HepG2 (cell line): ENCODE measurements around the gene MAP4K3. TPM values are rescaled to one million over a fixed set of nuclear protein-coding genes. Genes with fewer than 3 reads are reported as not detected.

ENCODE experiments used
- ATAC-seq: fragments of 200-7000 bp; cut with Tn5 transposase; 3 replicates; pipeline ENCODE4 v1.9.1; 2020; ENCODE audit warnings: mild to moderate bottlenecking, moderate library complexity
- BruUV-seq: library from RNA; stranded (reverse); fragments of 400-500 nt; replicated peaks from 2 replicates; lab custom pipeline; 2021; lab: Mats Ljungman, UMichigan
- CTCF ChIA-PET: fragments of 300-600 bp; formaldehyde crosslinking; extraction: SDS; loops from one replicate; lab custom pipeline; 2021; ENCODE audit warnings: low total read pairs, inconsistent platforms, low intra/inter-chr PET ratio; lab: Yijun Ruan, JAX
- POLR2A ChIA-PET: fragments of 350-600 bp; sonication (Branson Sonifier 250); formaldehyde crosslinking; loops from one replicate; lab custom pipeline; 2020; ENCODE audit warnings: antibody characterized with exemption, inconsistent platforms; lab: Yijun Ruan, JAX
- DNase-seq: peaks from one replicate; pipeline ENCODE4 v3.0.0-alpha.2; 2015; ENCODE audit warnings: low spot score
- FAIRE-seq: peaks from 3 replicates; lab custom pipeline; 2011; peaks lifted over from hg19 to GRCh38; lab: Jason Lieb, UNC
- H2AFZ ChIP-seq: one replicate; pipeline ENCODE4 v1.6.1; 2011; ENCODE audit warnings: low read length, inconsistent platforms
- H3K27ac ChIP-seq: fragments of 300-600 bp; 3 replicates; pipeline ENCODE4 v1.8.0; 2011; ENCODE audit warnings: mixed run types, mild to moderate bottlenecking, mixed read lengths, low read length, inconsistent platforms; ENCODE audit not compliant: insufficient read depth; ENCODE audit errors: extremely low read length
- H3K27me3 ChIP-seq, 2 experiments: fragments of 200-600 bp in 1 of 2; 2 replicates in 1 of 2; 3 replicates in 1 of 2; pipeline versions ENCODE4 v1.6.0 to v1.8.0; 2011; ENCODE audit warnings: low read length in 2 of 2, mild to moderate bottlenecking in 2 of 2, moderate library complexity in 2 of 2, inconsistent platforms in 1 of 2; ENCODE audit not compliant: insufficient read depth in 2 of 2, control insufficient read depth in 1 of 2
- H3K36me3 ChIP-seq, 2 experiments: fragments of 200-600 bp in 1 of 2; replicated peaks in 1 of 2; 2 replicates in 1 of 2; 3 replicates in 1 of 2; pipeline versions ENCODE4 v1.5.1 to v1.8.0; 2011; ENCODE audit warnings: low read length in 2 of 2, inconsistent platforms in 1 of 2; ENCODE audit not compliant: insufficient read depth in 2 of 2, control insufficient read depth in 1 of 2
- H3K4me1 ChIP-seq: 2 replicates; pipeline ENCODE4 v1.5.1; 2012; ENCODE audit warnings: low read length, inconsistent platforms; ENCODE audit not compliant: insufficient read depth
- H3K4me2 ChIP-seq: 2 replicates; pipeline ENCODE4 v1.6.0; 2011; ENCODE audit warnings: low read depth, low read length, inconsistent platforms
- H3K4me3 ChIP-seq, 3 experiments: fragments of 200-600 bp in 1 of 3; sonication (generic), shearing (Covaris generic) in 1 of 3; replicated peaks in 1 of 3; 2 replicates each; pipeline ENCODE4 v1.5.1; 2011 to 2016; ENCODE audit warnings: low read length in 3 of 3, inconsistent platforms in 2 of 3, low read depth in 2 of 3, mild to moderate bottlenecking in 2 of 3, control low read depth in 1 of 3, mixed read lengths in 1 of 3; ENCODE audit not compliant: insufficient read depth in 1 of 3
- H3K79me2 ChIP-seq: one replicate; pipeline ENCODE4 v1.6.1; 2011; ENCODE audit warnings: low read length, inconsistent platforms; ENCODE audit not compliant: insufficient read depth
- H3K9ac ChIP-seq: 2 replicates; pipeline ENCODE4 v1.6.0; 2011; ENCODE audit warnings: mild to moderate bottlenecking, low read depth, low read length, inconsistent platforms; ENCODE audit not compliant: insufficient read depth
- H3K9me3 ChIP-seq: 2 replicates; pipeline ENCODE4 v1.5.1; 2012; ENCODE audit warnings: mild to moderate bottlenecking, low read length
- H4K20me1 ChIP-seq: 2 replicates; pipeline ENCODE4 v1.6.0; 2011; ENCODE audit warnings: inconsistent platforms, mild to moderate bottlenecking, low read length, moderate library complexity; ENCODE audit not compliant: insufficient read depth
- ARID5B ChIP-seq: IDR thresholded peaks from 2 replicates; pipeline ENCODE4 v1.4.0; 2020; ENCODE audit warnings: mild to moderate bottlenecking, missing genetic modification reagents
- ATF3 ChIP-seq: sonication (generic); formaldehyde crosslinking; IDR thresholded peaks from 2 replicates; pipeline ENCODE4 v1.4.0; 2020; ENCODE audit warnings: missing genetic modification reagents
- ELF1 ChIP-seq: sonication (generic); formaldehyde crosslinking; IDR thresholded peaks from 2 replicates; pipeline ENCODE4 v1.4.0; 2020; ENCODE audit warnings: missing genetic modification reagents
- ELF4 ChIP-seq: sonication (generic); formaldehyde crosslinking; IDR thresholded peaks from 2 replicates; pipeline ENCODE4 v1.5.0; 2020; ENCODE audit warnings: missing genetic modification reagents, mild to moderate bottlenecking, moderate library complexity, borderline replicate concordance
- HNRNPH1 ChIP-seq: fragments of 200-400 bp; formaldehyde crosslinking; optimal IDR thresholded peaks from 2 replicates; pipeline ENCODE3; 2017; ENCODE audit warnings: mild to moderate bottlenecking, low read depth, low read length
- KAT8 ChIP-seq: IDR thresholded peaks from 2 replicates; pipeline ENCODE4 v1.6.1; 2016; ENCODE audit warnings: missing genetic modification reagents, missing compliant biosample characterization
- MTF1 ChIP-seq: sonication (generic); formaldehyde crosslinking; IDR thresholded peaks from 2 replicates; pipeline ENCODE4 v1.5.0; 2020; ENCODE audit warnings: missing genetic modification reagents
- PCBP2 ChIP-seq: fragments of 200-400 bp; formaldehyde crosslinking; optimal IDR thresholded peaks from 2 replicates; pipeline ENCODE3; 2018; ENCODE audit warnings: low read length, low read depth; ENCODE audit not compliant: poor library complexity, severe bottlenecking
- SAP130 ChIP-seq: IDR thresholded peaks from 2 replicates; pipeline ENCODE4 v1.6.1; 2016; ENCODE audit warnings: low read depth
- ZEB1 ChIP-seq: IDR thresholded peaks from 2 replicates; pipeline ENCODE4 v1.6.1; 2012; ENCODE audit warnings: mild to moderate bottlenecking, low read depth, inconsistent platforms; ENCODE audit not compliant: insufficient replicate concordance
- ZMAT3 ChIP-seq: sonication (generic); formaldehyde crosslinking; conservative IDR thresholded peaks from 2 replicates; pipeline ENCODE4 v1.7.0; 2021; ENCODE audit warnings: missing genetic modification reagents
- WGBS: methylation state at CpG from one replicate; pipeline ENCODE4 v1.1.6; 2017; ENCODE audit warnings: low lambda C conversion rate; 5-methylcytosine and 5-hydroxymethylcytosine counted together
- in situ Hi-C: cut with HindIII; loops from 2 replicates; pipeline ENCODE4 v1.10.0; 2017; ENCODE audit warnings: low pct_unique_long_range_greater_than_20kb; ENCODE audit not compliant: extremely low pct_ligation_motif_present
- intact Hi-C: fragments of 100-400 bp; cut with micrococcal nuclease; formaldehyde crosslinking; loops from one replicate; pipeline ENCODE4 v1.10.0; 2022; ENCODE audit not compliant: unreplicated experiment
- polyA plus RNA-seq, 8 experiments: library from polyadenylated mRNA; depleted of rRNA in 3 of 8; stranded (reverse) in 7 of 8; unstranded in 1 of 8; fragments of >200 nt; fragmentation: Illumina TruSeq in 4 of 8; extraction: Trizol in 4 of 8; gene quantifications; 2 replicates each; pipeline versions ENCODE4 v1.2.1 to v1.2.3, GENCODE V29; 2011 to 2016; ENCODE audit warnings: low read depth in 4 of 8, missing spikeins in 1 of 8, mixed read lengths in 1 of 8; ENCODE audit not compliant: insufficient read depth in 1 of 8
- total RNA-seq, 5 experiments: library from RNA; depleted of rRNA; stranded (reverse); fragments of >200 nt; fragmentation: Illumina TruSeq; extraction: Trizol; gene quantifications; 2 replicates each; pipeline ENCODE4 v1.2.3, GENCODE V29; 2016; ENCODE audit warnings: low read depth in 1 of 5
- TF ChIP-seq, protein P1 (sequence below): sonication (generic); formaldehyde crosslinking; IDR thresholded peaks from 2 replicates; pipeline ENCODE4 v1.9.0; 2021; ENCODE audit warnings: mild to moderate bottlenecking, missing genetic modification reagents

Gene MAP4K3
- total and polyA plus RNA-seq, 2 of the 13 experiments (the other 11 are each of a cell fraction or from before 2014, with no cell fraction given), result 45.9 to 53.2 TPM

GRCh38 chr2:39433586-39434195 is 3.4 kb downstream of the MAP4K3 start (continued):
- TF ChIP-seq, protein P1, sequence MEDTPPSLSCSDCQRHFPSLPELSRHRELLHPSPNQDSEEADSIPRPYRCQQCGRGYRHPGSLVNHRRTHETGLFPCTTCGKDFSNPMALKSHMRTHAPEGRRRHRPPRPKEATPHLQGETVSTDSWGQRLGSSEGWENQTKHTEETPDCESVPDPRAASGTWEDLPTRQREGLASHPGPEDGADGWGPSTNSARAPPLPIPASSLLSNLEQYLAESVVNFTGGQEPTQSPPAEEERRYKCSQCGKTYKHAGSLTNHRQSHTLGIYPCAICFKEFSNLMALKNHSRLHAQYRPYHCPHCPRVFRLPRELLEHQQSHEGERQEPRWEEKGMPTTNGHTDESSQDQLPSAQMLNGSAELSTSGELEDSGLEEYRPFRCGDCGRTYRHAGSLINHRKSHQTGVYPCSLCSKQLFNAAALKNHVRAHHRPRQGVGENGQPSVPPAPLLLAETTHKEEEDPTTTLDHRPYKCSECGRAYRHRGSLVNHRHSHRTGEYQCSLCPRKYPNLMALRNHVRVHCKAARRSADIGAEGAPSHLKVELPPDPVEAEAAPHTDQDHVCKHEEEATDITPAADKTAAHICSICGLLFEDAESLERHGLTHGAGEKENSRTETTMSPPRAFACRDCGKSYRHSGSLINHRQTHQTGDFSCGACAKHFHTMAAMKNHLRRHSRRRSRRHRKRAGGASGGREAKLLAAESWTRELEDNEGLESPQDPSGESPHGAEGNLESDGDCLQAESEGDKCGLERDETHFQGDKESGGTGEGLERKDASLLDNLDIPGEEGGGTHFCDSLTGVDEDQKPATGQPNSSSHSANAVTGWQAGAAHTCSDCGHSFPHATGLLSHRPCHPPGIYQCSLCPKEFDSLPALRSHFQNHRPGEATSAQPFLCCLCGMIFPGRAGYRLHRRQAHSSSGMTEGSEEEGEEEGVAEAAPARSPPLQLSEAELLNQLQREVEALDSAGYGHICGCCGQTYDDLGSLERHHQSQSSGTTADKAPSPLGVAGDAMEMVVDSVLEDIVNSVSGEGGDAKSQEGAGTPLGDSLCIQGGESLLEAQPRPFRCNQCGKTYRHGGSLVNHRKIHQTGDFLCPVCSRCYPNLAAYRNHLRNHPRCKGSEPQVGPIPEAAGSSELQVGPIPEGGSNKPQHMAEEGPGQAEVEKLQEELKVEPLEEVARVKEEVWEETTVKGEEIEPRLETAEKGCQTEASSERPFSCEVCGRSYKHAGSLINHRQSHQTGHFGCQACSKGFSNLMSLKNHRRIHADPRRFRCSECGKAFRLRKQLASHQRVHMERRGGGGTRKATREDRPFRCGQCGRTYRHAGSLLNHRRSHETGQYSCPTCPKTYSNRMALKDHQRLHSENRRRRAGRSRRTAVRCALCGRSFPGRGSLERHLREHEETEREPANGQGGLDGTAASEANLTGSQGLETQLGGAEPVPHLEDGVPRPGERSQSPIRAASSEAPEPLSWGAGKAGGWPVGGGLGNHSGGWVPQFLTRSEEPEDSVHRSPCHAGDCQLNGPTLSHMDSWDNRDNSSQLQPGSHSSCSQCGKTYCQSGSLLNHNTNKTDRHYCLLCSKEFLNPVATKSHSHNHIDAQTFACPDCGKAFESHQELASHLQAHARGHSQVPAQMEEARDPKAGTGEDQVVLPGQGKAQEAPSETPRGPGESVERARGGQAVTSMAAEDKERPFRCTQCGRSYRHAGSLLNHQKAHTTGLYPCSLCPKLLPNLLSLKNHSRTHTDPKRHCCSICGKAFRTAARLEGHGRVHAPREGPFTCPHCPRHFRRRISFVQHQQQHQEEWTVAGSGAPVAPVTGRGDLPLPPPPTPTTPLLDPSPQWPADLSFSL (CRISPR knock-in tag), result no peak
- no peak for TF ChIP-seq ELF1 (CRISPR knock-in tag)
- no peak for TF ChIP-seq ZMAT3
- TF ChIP-seq SAP130 (CRISPR knock-in tag), result peak; percentile 15; the same call in 1 of the 2 replicates
- TF ChIP-seq, all 625 proteins: peak for 3

DNA sequence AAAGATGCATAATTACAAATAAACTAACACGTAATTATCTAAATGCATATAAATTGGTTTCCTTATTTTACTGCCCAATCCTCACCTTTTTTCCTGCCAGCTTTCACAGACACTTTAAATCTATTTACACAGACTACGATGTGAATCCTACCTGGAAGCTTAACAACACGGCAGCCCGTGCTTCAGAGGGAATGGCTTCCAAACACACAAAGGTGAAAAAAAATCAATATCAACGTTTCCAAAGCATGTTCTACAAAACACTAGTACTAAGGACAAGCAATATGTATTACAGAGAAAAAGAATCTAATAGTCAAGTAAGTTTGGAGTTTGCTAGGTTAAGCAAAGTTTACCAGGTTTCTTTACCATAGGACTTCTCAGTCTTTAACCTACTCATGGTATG is 4.4 kb downstream of the MAP4K3 start:
- intact Hi-C loops, result loop anchor here (5.0 kb wide), 1 partner anchor 35 kb away; no protein-coding TSS in a partner anchor
- Histone ChIP-seq H4K20me1 (peaks cover 70% of the 10 kb centered on the region), H3K36me3 (0 out of 5 replicates have a peak, but pooled peaks cover 0 to 1% of the 10 kb centered on the region in 2 experiments), H3K27me3 (no peaks in the 10 kb centered on the region; a peak in 1 of 5 replicates), H3K4me2 (peak overlapping the region; percentile 86), H3K4me1 (peaks cover 55% of the 10 kb centered on the region), H2AFZ (no peak overlapping the region), H3K4me3 (peak overlapping the region; percentile 17 to 93 (median 37); a peak in 5 of 6 replicates), H3K27ac (peak overlapping the region; percentile 22), H3K9me3 (no peaks in the 10 kb centered on the region), H3K79me2 (peaks cover 93% of the 10 kb centered on the region), H3K9ac (peak overlapping the region; percentile 92; the same call in 1 of the 2 replicates)
- no peak for ATAC-seq
- POLR2A ChIA-PET, result no interaction called here
- FAIRE-seq, result no peak
- DNase-seq, result no peak
- 23% methylated on average over 5 of the region's 5 CpGs for WGBS
- in situ Hi-C loops, result no loop called here
- BruUV-seq, result no TSS peak
- CTCF ChIA-PET, result no interaction called here
- no peak for TF ChIP-seq PCBP2
- no peak for TF ChIP-seq HNRNPH1
- no peak for TF ChIP-seq MTF1 (CRISPR knock-in tag)
- TF ChIP-seq ARID5B (CRISPR knock-in tag), result peak; percentile 15; the same call in 1 of the 2 replicates
- TF ChIP-seq KAT8 (CRISPR knock-in tag), result no peak
- TF ChIP-seq ZEB1, result peak; percentile 28
- TF ChIP-seq ATF3 (CRISPR knock-in tag), result no peak
- TF ChIP-seq ELF4, result no peak
